Endothelial cell of umbilical vein (primary cell): ENCODE results near the gene ARHGEF11. TPM values are rescaled to one million over a fixed set of nuclear protein-coding genes. Genes with fewer than 3 reads are reported as not detected.

Experiments
- BruUV-seq: library from RNA; stranded (reverse); fragments of 400-500 nt; replicated peaks from 2 replicates; lab custom pipeline; 2021; lab: Mats Ljungman, UMichigan
- CTCF ChIA-PET: fragments of 300-600, 350-600 bp; sonication (Branson Sonifier 250); formaldehyde crosslinking; loops from one replicate; lab custom pipeline; 2021; ENCODE audit warnings: antibody characterized with exemption, inconsistent platforms; lab: Charles Lee
- POLR2A ChIA-PET: fragments of 300-600, 350-600 bp; sonication (Branson Sonifier 250); formaldehyde crosslinking; loops from one replicate; lab custom pipeline; 2021; ENCODE audit warnings: antibody characterized with exemption, inconsistent platforms; lab: Charles Lee
- DNase-seq: peaks from one replicate; pipeline ENCODE4 v3.0.0-alpha.2; 2011; ENCODE audit warnings: low read depth, low spot score
- FAIRE-seq: peaks from 2 replicates; lab custom pipeline; 2011; peaks lifted over from hg19 to GRCh38; lab: Jason Lieb, UNC
- H2AFZ ChIP-seq: 2 replicates; pipeline ENCODE4 v1.6.0; 2012; ENCODE audit warnings: low read depth, low read length, control low read depth, inconsistent platforms
- H3K27ac ChIP-seq: 2 replicates; pipeline ENCODE4 v1.5.1; 2011; ENCODE audit warnings: low read depth, mild to moderate bottlenecking, control low read depth, low read length, moderate library complexity; ENCODE audit not compliant: insufficient read depth
- H3K27me3 ChIP-seq, 2 experiments: 2 replicates each; pipeline versions ENCODE4 v1.6.0 to v1.6.1; 2011; ENCODE audit warnings: low read length in 2 of 2, mixed read lengths in 1 of 2; ENCODE audit not compliant: control insufficient read depth in 2 of 2, insufficient read depth in 2 of 2
- H3K36me3 ChIP-seq, 2 experiments: 2 replicates in 1 of 2; 3 replicates in 1 of 2; pipeline ENCODE4 v1.5.1; 2011; ENCODE audit warnings: low read length in 2 of 2, mild to moderate bottlenecking in 1 of 2, moderate library complexity in 1 of 2; ENCODE audit not compliant: control insufficient read depth in 2 of 2, insufficient read depth in 2 of 2; ENCODE audit errors: extremely low read depth in 1 of 2
- H3K4me1 ChIP-seq: 3 replicates; pipeline ENCODE4 v1.5.1; 2011; ENCODE audit warnings: mild to moderate bottlenecking, low read length; ENCODE audit not compliant: control insufficient read depth, insufficient read depth; ENCODE audit errors: extremely low read depth
- H3K4me2 ChIP-seq: 2 replicates; pipeline ENCODE4 v1.6.1; 2011; ENCODE audit warnings: low read length, control low read depth, mixed read lengths; ENCODE audit not compliant: insufficient read depth
- H3K4me3 ChIP-seq, 3 experiments: fragments of 200-600 bp in 1 of 3; sonication (generic), shearing (Covaris generic) in 1 of 3; replicated peaks in 1 of 3; 2 replicates each; pipeline ENCODE4 v1.5.1; 2011 to 2016; ENCODE audit warnings: control low read depth in 3 of 3, low read length in 3 of 3, mild to moderate bottlenecking in 2 of 3, inconsistent platforms in 1 of 3, low read depth in 1 of 3, moderate library complexity in 1 of 3; ENCODE audit not compliant: insufficient read depth in 1 of 3
- H3K79me2 ChIP-seq: 2 replicates; pipeline ENCODE4 v1.6.0; 2012; ENCODE audit warnings: low read length, inconsistent platforms; ENCODE audit not compliant: control insufficient read depth, insufficient read depth
- H3K9ac ChIP-seq: replicated peaks from 2 replicates; pipeline ENCODE3; 2011; ENCODE audit warnings: low read length, control low read depth; ENCODE audit not compliant: insufficient read depth; ENCODE audit errors: extremely low read depth
- H3K9me1 ChIP-seq: replicated peaks from 3 replicates; pipeline ENCODE4 v1.6.0; 2011; ENCODE audit warnings: mild to moderate bottlenecking, low read length; ENCODE audit not compliant: control insufficient read depth, insufficient read depth; ENCODE audit errors: extremely low read depth
- H3K9me3 ChIP-seq: replicated peaks from 2 replicates; pipeline ENCODE4 v1.5.1; 2012; ENCODE audit warnings: low read length, inconsistent platforms; ENCODE audit not compliant: control insufficient read depth, insufficient read depth
- H4K20me1 ChIP-seq: replicated peaks from 2 replicates; pipeline ENCODE3; 2011; ENCODE audit warnings: mild to moderate bottlenecking, low read length; ENCODE audit not compliant: control insufficient read depth, insufficient read depth; ENCODE audit errors: extremely low read depth
- FOS ChIP-seq: IDR thresholded peaks from 2 replicates; pipeline ENCODE4 v1.6.1; 2011; ENCODE audit warnings: mild to moderate bottlenecking, low read length, moderate library complexity, borderline replicate concordance; ENCODE audit not compliant: insufficient read depth
- MAX ChIP-seq: IDR thresholded peaks from 2 replicates; pipeline ENCODE4 v1.6.1; 2011; ENCODE audit not compliant: insufficient read depth, insufficient read length
- MYC ChIP-seq: IDR thresholded peaks from one replicate; pipeline ENCODE4 v1.6.1; 2011; ENCODE audit warnings: mild to moderate bottlenecking, low read depth, low read length
- POLR2A ChIP-seq: IDR thresholded peaks from 2 replicates; pipeline ENCODE4 v1.6.1; 2012; ENCODE audit warnings: low read depth, mild to moderate bottlenecking, control low read depth, low read length
- POLR2AphosphoS5 ChIP-seq: IDR thresholded peaks from 2 replicates; pipeline ENCODE4 v1.6.1; 2012; ENCODE audit warnings: low read depth, mild to moderate bottlenecking, control low read depth, low read length, moderate library complexity; ENCODE audit not compliant: insufficient read depth
- dilution Hi-C: fragments of 300-500 bp; cut with MboI; formaldehyde crosslinking; loops from one replicate; pipeline ENCODE4 v1.15.0; 2019; ENCODE audit warnings: low sequenced_read_pairs; ENCODE audit not compliant: extremely low pct_ligation_motif_present
- intact Hi-C: fragments of 100-400 bp; cut with micrococcal nuclease; formaldehyde crosslinking; loops from one replicate; pipeline ENCODE4 v1.10.0; 2022
- polyA plus RNA-seq, 4 experiments: library from polyadenylated mRNA; depleted of rRNA in 3 of 4; stranded (reverse) in 3 of 4; unstranded in 1 of 4; fragments of >200 nt; gene quantifications; 2 replicates each; pipeline versions ENCODE4 v1.2.1 to v1.2.3, GENCODE V29; 2011 to 2012; ENCODE audit warnings: missing spikeins in 1 of 4
- total RNA-seq: library from RNA; stranded (reverse); gene quantifications from 2 replicates; pipeline ENCODE4 v1.2.3, GENCODE V29; 2021
- TF ChIP-seq, protein P1 (sequence below), 2 donors: IDR thresholded peaks; 1 replicate in 1 of 2; 2 replicates in 1 of 2; pipeline ENCODE4 v1.5.1; 2011; ENCODE audit warnings: low read length in 2 of 2, mild to moderate bottlenecking in 2 of 2, moderate library complexity in 2 of 2, control low read depth in 1 of 2, inconsistent platforms in 1 of 2, low read depth in 1 of 2; ENCODE audit not compliant: insufficient read depth in 1 of 2; ENCODE audit errors: extremely low read depth in 1 of 2

Gene ARHGEF11
- total and polyA plus RNA-seq, 2 donors (not counting 3 experiments of a cell fraction or from before 2014, with no cell fraction given) = 18.2 to 28.0 TPM

GRCh38 chr1:157004327-157004726, 41.2 kb downstream of the ARHGEF11 start:
- no peak for FAIRE-seq
- no peaks in the 10 kb centered on the region for H3K36me3 ChIP-seq
- CTCF ChIA-PET = interaction anchor here (1.1 to 1.5 kb wide), 4 partner anchors 13 to 86 kb away, joined by 3 to 5 read pairs (median 4); no protein-coding TSS in a partner anchor

More at GRCh38 chr1:157004327-157004726, 41.2 kb downstream of the ARHGEF11 start:
- DNase-seq = no peak
- Histone ChIP-seq H3K4me3 (no peak overlapping the region), H3K9me1 (no peaks in the 10 kb centered on the region), H3K27ac (no peak overlapping the region), H3K9me3 (no peaks in the 10 kb centered on the region), H4K20me1 (no peaks in the 10 kb centered on the region), H3K9ac (no peak overlapping the region), H3K27me3 (no peaks in the 10 kb centered on the region), H3K4me1 (peaks cover 20% of the 10 kb centered on the region), H3K79me2 (peaks cover 5% of the 10 kb centered on the region), H2AFZ (no peak overlapping the region), H3K4me2 (no peak overlapping the region)
- POLR2A ChIA-PET = no interaction called here
- dilution Hi-C loops (no loop called here), intact Hi-C loops (loop anchor here (5.0 kb wide), 1 partner anchor 38 kb away; no protein-coding TSS in a partner anchor)
- BruUV-seq = no TSS peak
- TF ChIP-seq FOS (no peak), POLR2AphosphoS5 (no peak), POLR2A (no peak), MAX (no peak), MYC (no peak)
- TF ChIP-seq, protein P1, sequence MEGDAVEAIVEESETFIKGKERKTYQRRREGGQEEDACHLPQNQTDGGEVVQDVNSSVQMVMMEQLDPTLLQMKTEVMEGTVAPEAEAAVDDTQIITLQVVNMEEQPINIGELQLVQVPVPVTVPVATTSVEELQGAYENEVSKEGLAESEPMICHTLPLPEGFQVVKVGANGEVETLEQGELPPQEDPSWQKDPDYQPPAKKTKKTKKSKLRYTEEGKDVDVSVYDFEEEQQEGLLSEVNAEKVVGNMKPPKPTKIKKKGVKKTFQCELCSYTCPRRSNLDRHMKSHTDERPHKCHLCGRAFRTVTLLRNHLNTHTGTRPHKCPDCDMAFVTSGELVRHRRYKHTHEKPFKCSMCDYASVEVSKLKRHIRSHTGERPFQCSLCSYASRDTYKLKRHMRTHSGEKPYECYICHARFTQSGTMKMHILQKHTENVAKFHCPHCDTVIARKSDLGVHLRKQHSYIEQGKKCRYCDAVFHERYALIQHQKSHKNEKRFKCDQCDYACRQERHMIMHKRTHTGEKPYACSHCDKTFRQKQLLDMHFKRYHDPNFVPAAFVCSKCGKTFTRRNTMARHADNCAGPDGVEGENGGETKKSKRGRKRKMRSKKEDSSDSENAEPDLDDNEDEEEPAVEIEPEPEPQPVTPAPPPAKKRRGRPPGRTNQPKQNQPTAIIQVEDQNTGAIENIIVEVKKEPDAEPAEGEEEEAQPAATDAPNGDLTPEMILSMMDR (IDR thresholded peaks at IDR 0.05; ENCODE audit: extremely low read depth in 1 of 2, insufficient read depth in 1 of 2, low read depth in 1 of 2, low read length in 2 of 2) = no peak
